Astrocyte (in vitro differentiated cells and primary cell): ENCODE data around the gene SCYGR1. TPM values are rescaled to one million over a fixed set of nuclear protein-coding genes. Genes with fewer than 3 reads are reported as not detected.
"Not testable (repeated sequence)": the region's sequence is repeated elsewhere in the genome, so short reads cannot be mapped to it uniquely, and the experiment has no call there.

ENCODE experiments used
- DNase-seq: peaks from one replicate; pipeline ENCODE4 v3.0.0-alpha.2; 2010; ENCODE audit warnings: low read depth
- FAIRE-seq: peaks from 2 replicates; lab custom pipeline; 2011; peaks lifted over from hg19 to GRCh38; lab: Jason Lieb, UNC
- H2AFZ ChIP-seq: 2 replicates; pipeline ENCODE4 v1.6.0; 2012; ENCODE audit warnings: low read depth, low read length, inconsistent platforms
- H3K27ac ChIP-seq: 2 replicates; pipeline ENCODE4 v1.5.1; 2011; ENCODE audit warnings: low read depth, low read length, inconsistent platforms
- H3K27me3 ChIP-seq: 2 replicates; pipeline ENCODE4 v1.6.0; 2011; ENCODE audit warnings: low read length, inconsistent platforms; ENCODE audit not compliant: insufficient read depth
- H3K36me3 ChIP-seq: 2 replicates; pipeline ENCODE4 v1.5.1; 2011; ENCODE audit warnings: low read length, inconsistent platforms; ENCODE audit not compliant: insufficient read depth
- H3K4me1 ChIP-seq: 2 replicates; pipeline ENCODE4 v1.5.1; 2011; ENCODE audit warnings: low read length, inconsistent platforms; ENCODE audit not compliant: insufficient read depth
- H3K4me2 ChIP-seq: 2 replicates; pipeline ENCODE4 v1.6.0; 2012; ENCODE audit warnings: low read length, inconsistent platforms
- H3K4me3 ChIP-seq: 2 replicates; pipeline ENCODE4 v1.5.1; 2011; ENCODE audit warnings: low read depth, mild to moderate bottlenecking, low read length, inconsistent platforms; ENCODE audit not compliant: insufficient read depth
- H3K79me2 ChIP-seq: 2 replicates; pipeline ENCODE4 v1.6.0; 2012; ENCODE audit warnings: mild to moderate bottlenecking, low read length, inconsistent platforms; ENCODE audit not compliant: insufficient read depth
- H3K9ac ChIP-seq: 2 replicates; pipeline ENCODE4 v1.6.0; 2012; ENCODE audit warnings: mild to moderate bottlenecking, low read length, inconsistent platforms
- H3K9me3 ChIP-seq: 2 replicates; pipeline ENCODE4 v1.5.1; 2012; ENCODE audit warnings: low read depth, mild to moderate bottlenecking, low read length, inconsistent platforms; ENCODE audit not compliant: insufficient read depth
- H4K20me1 ChIP-seq: 2 replicates; pipeline ENCODE4 v1.6.0; 2012; ENCODE audit warnings: low read length, inconsistent platforms; ENCODE audit not compliant: insufficient read depth
- H3K27ac Mint-ChIP-seq: one replicate; pipeline ENCODE4 v1.8.0; 2021; ENCODE audit warnings: mild to moderate bottlenecking, mixed read lengths; ENCODE audit not compliant: unreplicated experiment
- H3K27me3 Mint-ChIP-seq: one replicate; pipeline ENCODE4 v1.8.0; 2021; ENCODE audit warnings: low read depth, mixed read lengths; ENCODE audit not compliant: unreplicated experiment
- H3K36me3 Mint-ChIP-seq: one replicate; pipeline ENCODE4 v1.8.0; 2021; ENCODE audit warnings: low read depth, mixed read lengths; ENCODE audit not compliant: unreplicated experiment
- H3K4me1 Mint-ChIP-seq: one replicate; pipeline ENCODE4 v1.8.0; 2021; ENCODE audit warnings: low read depth, mixed read lengths; ENCODE audit not compliant: unreplicated experiment
- H3K4me3 Mint-ChIP-seq: one replicate; pipeline ENCODE4 v1.8.0; 2021; ENCODE audit warnings: mild to moderate bottlenecking, moderate library complexity, mixed read lengths; ENCODE audit not compliant: unreplicated experiment
- H3K9me3 Mint-ChIP-seq: one replicate; pipeline ENCODE4 v1.8.0; 2021; ENCODE audit warnings: mild to moderate bottlenecking, mixed read lengths; ENCODE audit not compliant: unreplicated experiment
- CTCF ChIP-seq: IDR thresholded peaks from 2 replicates; pipeline ENCODE4 v1.5.1; 2011; ENCODE audit warnings: low read depth, mild to moderate bottlenecking, inconsistent platforms, low read length, moderate library complexity; ENCODE audit not compliant: insufficient read depth
- EZH2 ChIP-seq: IDR thresholded peaks from 2 replicates; pipeline ENCODE4 v1.6.1; 2012; ENCODE audit warnings: mild to moderate bottlenecking, low read length, inconsistent platforms; ENCODE audit not compliant: insufficient read depth
- total RNA-seq: library from RNA; stranded (reverse); gene quantifications from 2 replicates; pipeline ENCODE4 v1.2.1, GENCODE V29; 2021

SCYGR1 gene
- total RNA-seq, 1 donor from 2014 or later = not detected

GRCh38 chr2:227367427-227367795 is 20.3 kb downstream of the SCYGR1 start:
- no peaks in the 10 kb centered on the region for H4K20me1 ChIP-seq
- FAIRE-seq = no peak

DNA sequence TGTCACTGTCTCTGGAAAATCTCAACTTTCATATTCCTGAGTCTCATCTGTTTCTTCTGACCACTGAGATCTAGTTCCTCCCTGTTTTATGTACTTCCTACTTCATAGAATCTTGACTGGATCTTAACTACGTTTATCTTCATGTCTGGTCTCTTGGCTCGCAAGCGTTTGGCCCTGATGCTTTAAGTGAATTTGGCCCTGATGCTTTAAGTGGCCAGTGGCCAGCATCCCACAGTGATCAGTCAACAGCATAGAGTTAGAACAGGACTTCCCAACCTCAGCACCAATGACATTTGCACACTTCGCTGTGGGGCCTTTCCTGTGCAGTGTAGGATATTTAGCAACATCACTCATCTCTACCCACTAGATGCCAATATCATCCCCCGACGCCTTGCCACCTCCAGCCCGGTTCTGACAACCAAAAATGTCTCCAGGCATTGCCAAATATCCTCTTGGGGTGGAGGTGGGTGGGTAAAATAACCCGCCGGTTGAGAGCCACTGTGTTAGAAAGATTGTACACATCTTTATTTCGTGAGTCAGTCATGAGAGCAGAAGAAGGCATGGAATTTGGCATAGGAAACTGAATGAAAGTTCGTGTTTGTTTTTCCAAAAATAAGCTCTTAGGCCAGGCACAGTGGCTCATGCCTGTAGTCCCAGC is 20.9 kb downstream of the SCYGR1 start:
- Histone ChIP-seq H3K27ac (peak overlapping the region; percentile 57), H3K9me3 (no peaks in the 10 kb centered on the region), H3K36me3 (no peaks in the 10 kb centered on the region), H4K20me1 (no peaks in the 10 kb centered on the region), H3K79me2 (no peaks in the 10 kb centered on the region), H3K9ac (no peak overlapping the region), H3K4me1 (peaks cover 22% of the 10 kb centered on the region), H3K4me3 (no peak overlapping the region), H3K4me2 (peak overlapping the region; percentile 64), H2AFZ (no peak overlapping the region), H3K27me3 (no peaks in the 10 kb centered on the region)
- DNase-seq = peak; percentile 91
- TF ChIP-seq EZH2 (no peak), CTCF (no peak)
- FAIRE-seq = no peak
- peaks cover 4% of the 10 kb centered on the region for H3K4me1 Mint-ChIP-seq
- H3K36me3 Mint-ChIP-seq = no peaks in the 10 kb centered on the region
- H3K27ac Mint-ChIP-seq = peak overlapping the region; percentile 49
- H3K4me3 Mint-ChIP-seq = no peak overlapping the region
- H3K27me3 Mint-ChIP-seq = no peaks in the 10 kb centered on the region
- no peaks in the 10 kb centered on the region for H3K9me3 Mint-ChIP-seq

More at GRCh38 chr2:227367427-227367795, 20.3 kb downstream of the SCYGR1 start:
- no peaks in the 10 kb centered on the region for H3K9me3 ChIP-seq
- no peak for TF ChIP-seq EZH2
- TF ChIP-seq CTCF = no peak
- H3K79me2 ChIP-seq = no peaks in the 10 kb centered on the region
- H3K9ac ChIP-seq = no peak overlapping the region
- no peak overlapping the region for H2AFZ ChIP-seq
- H3K36me3 ChIP-seq = no peaks in the 10 kb centered on the region
- H3K27ac Mint-ChIP-seq = no peak overlapping the region
- H3K4me3 ChIP-seq = no peak overlapping the region
- no peaks in the 10 kb centered on the region for H3K27me3 ChIP-seq
- H3K4me1 ChIP-seq = peaks cover 22% of the 10 kb centered on the region
- no peaks in the 10 kb centered on the region for H3K27me3 Mint-ChIP-seq
- H3K36me3 Mint-ChIP-seq = no peaks in the 10 kb centered on the region
- H3K4me1 Mint-ChIP-seq = peaks cover 4% of the 10 kb centered on the region
- no peaks in the 10 kb centered on the region for H3K9me3 Mint-ChIP-seq
- H3K27ac ChIP-seq = peak overlapping the region; percentile 57
- no peak for DNase-seq
- peak overlapping the region; percentile 64 for H3K4me2 ChIP-seq
- no peak overlapping the region for H3K4me3 Mint-ChIP-seq

DNA sequence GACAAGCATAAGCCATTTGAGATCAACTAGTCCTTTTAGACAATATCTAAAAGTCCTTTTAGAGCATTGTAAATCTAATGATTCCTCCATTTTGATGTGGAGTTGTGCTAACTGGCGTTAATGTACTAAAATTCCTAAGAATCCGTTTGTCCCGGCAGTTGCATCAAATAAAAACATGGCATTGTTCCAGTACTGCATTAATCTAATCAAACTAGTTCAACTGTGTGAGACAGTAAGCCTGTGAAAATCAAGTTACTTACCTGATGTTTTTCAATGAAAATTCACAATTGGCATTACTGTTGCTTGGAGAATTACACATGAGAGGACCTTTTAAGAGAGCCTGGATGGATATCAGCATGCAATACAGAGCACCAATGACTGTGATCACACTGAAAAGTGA is 21.9 kb downstream of the SCYGR1 start:
- FAIRE-seq (no peak), DNase-seq (no peak)
- Histone ChIP-seq H3K79me2 (no peaks in the 10 kb centered on the region), H4K20me1 (no peaks in the 10 kb centered on the region), H3K4me3 (no peak overlapping the region), H2AFZ (no peak overlapping the region), H3K9me3 (no peaks in the 10 kb centered on the region), H3K9ac (no peak overlapping the region), H3K27ac (no peak overlapping the region), H3K27me3 (no peaks in the 10 kb centered on the region), H3K4me1 (peaks cover 16% of the 10 kb centered on the region), H3K4me2 (no peak overlapping the region), H3K36me3 (peaks cover 3% of the 10 kb centered on the region)
- Mint-ChIP-seq H3K27me3 (no peaks in the 10 kb centered on the region), H3K4me3 (no peak overlapping the region), H3K27ac (no peak overlapping the region), H3K9me3 (no peaks in the 10 kb centered on the region), H3K36me3 (no peaks in the 10 kb centered on the region), H3K4me1 (peaks cover 2% of the 10 kb centered on the region)
- no peak for TF ChIP-seq EZH2
- no peak for TF ChIP-seq CTCF

- H3K9ac ChIP-seq, H3K4me1 ChIP-seq, H3K36me3 Mint-ChIP-seq, H2AFZ ChIP-seq, H3K4me3 ChIP-seq, H3K9me3 ChIP-seq, H3K4me1 Mint-ChIP-seq, H3K79me2 ChIP-seq, H3K27ac Mint-ChIP-seq, FAIRE-seq, H4K20me1 ChIP-seq, H3K27me3 Mint-ChIP-seq, H3K36me3 ChIP-seq, H3K27me3 ChIP-seq, DNase-seq, H3K4me3 Mint-ChIP-seq, H3K9me3 Mint-ChIP-seq, H3K27ac ChIP-seq, H3K4me2 ChIP-seq: not testable (repeated sequence)
These were observed 23.0 kb downstream of the SCYGR1 start for GRCh38 chr2:227364585-227365263.
